Hematopoietic multipotent progenitor cell treated with erythropoietin and hydrocortisone succinate and interleukin-3 and kit ligand, for 15 days (in vitro differentiated cells): ENCODE measurements around the gene ANKRD42.

Experiments
- DNase-seq: peaks from one replicate; pipeline ENCODE4 v3.0.0-alpha.2; 2015; ENCODE audit warnings: low spot score

Gene ANKRD42

GRCh38 chr11:83287631-83288030 is 94.1 kb downstream of the ANKRD42 start:
- DNase-seq: peak; percentile 36

- peak; percentile 29 for DNase-seq
These were observed 99.4 kb downstream of the ANKRD42 start for GRCh38 chr11:83292709-83293456.

GRCh38 chr11:83293457-83293774 is 99.9 kb downstream of the ANKRD42 start:
- no peak for DNase-seq

GRCh38 chr11:83294208-83294607 is 100.7 kb downstream of the ANKRD42 start:
- DNase-seq: no peak
